ENCODE results near the gene INPP5K. TPM values are rescaled to one million over a fixed set of nuclear protein-coding genes. Genes with fewer than 3 reads are reported as not detected.
"Not testable (repeated sequence)": the region's sequence is repeated elsewhere in the genome, so short reads cannot be mapped to it uniquely, and the experiment has no call there.

Gene INPP5K
- total and polyA plus RNA-seq, 10 donors: 22.3 to 107 (median 51.4) TPM

GRCh38 chr17:1535737-1536136 is 19.3 kb upstream of the INPP5K start:
- WGBS, 5 donors: 87 to 96% (median 93%) methylated on average over 4 of the region's 4 CpGs
- intact Hi-C loops (cut with DNase I; ENCODE audit: low total_unique reads): no loop called here
- no peak for TF ChIP-seq POLR2AphosphoS5 (IDR thresholded peaks at IDR 0.05)
- TF ChIP-seq CTCF (IDR thresholded peaks at IDR 0.05 in 8 of 11, conservative IDR thresholded peaks at IDR 0.05 in 3 of 11): no peak
- no peak for TF ChIP-seq POLR2A (IDR thresholded peaks at IDR 0.05)
- Histone ChIP-seq H3K27me3 (replicated peaks in 1 of 7) (no peaks in the 10 kb centered on the region), H3K36me3 (peaks cover 0 to 100% (median 82%) of the 10 kb centered on the region in 6 donors), H3K27ac (no peak overlapping the region), H3K4me3 (no peak overlapping the region), H3K9me3 (no peaks in the 10 kb centered on the region), H3K4me1 (peaks cover 0 to 9% (median 0%) of the 10 kb centered on the region in 6 donors)
- no peak for DNase-seq

- H3K9me3 ChIP-seq: no peaks in the 10 kb centered on the region
- no peak for TF ChIP-seq POLR2A (IDR thresholded peaks at IDR 0.05)
- peak in 2 of 3 donors; percentile 29 to 49 for TF ChIP-seq POLR2AphosphoS5 (IDR thresholded peaks at IDR 0.05)
- no peak for TF ChIP-seq CTCF (IDR thresholded peaks at IDR 0.05 in 8 of 11, conservative IDR thresholded peaks at IDR 0.05 in 3 of 11)
- H3K36me3 ChIP-seq: peaks cover 0 to 100% (median 76%) of the 10 kb centered on the region in 6 donors
- H3K27me3 ChIP-seq (replicated peaks in 1 of 7): no peaks in the 10 kb centered on the region
- H3K4me3 ChIP-seq: no peak overlapping the region
- no peak for DNase-seq
- H3K4me1 ChIP-seq: peaks cover 0 to 9% (median 0%) of the 10 kb centered on the region in 6 donors
- peak overlapping the region in 3 of 8 donors; percentile 8 to 25 (median 15) for H3K27ac ChIP-seq
- intact Hi-C loops (cut with DNase I; ENCODE audit: low total_unique reads): no loop called here
- 86 to 91% (median 89%) methylated on average over 23 to 24 of the region's 24 CpGs for WGBS, 5 donors
Observed at GRCh38 chr17:1533661-1534325, 17.4 kb upstream of the INPP5K start.

GRCh38 chr17:1532836-1533602 is 16.6 kb upstream of the INPP5K start:
- WGBS, 5 donors: 74 to 83% (median 79%) methylated on average over 10 of the region's 10 CpGs
- Histone ChIP-seq H3K27ac (peak overlapping the region in 5 of 8 donors; percentile 8 to 25 (median 15)), H3K4me3 (no peak overlapping the region), H3K4me1 (peaks cover 0 to 9% (median 0%) of the 10 kb centered on the region in 6 donors), H3K36me3 (peaks cover 0 to 100% (median 70%) of the 10 kb centered on the region in 6 donors), H3K9me3 (no peaks in the 10 kb centered on the region), H3K27me3 (replicated peaks in 1 of 7) (no peaks in the 10 kb centered on the region)
- intact Hi-C loops (cut with DNase I; ENCODE audit: low total_unique reads): no loop called here
- no peak for DNase-seq
- TF ChIP-seq POLR2A (IDR thresholded peaks at IDR 0.05): no peak
- peak in 2 of 3 donors; percentile 18 to 30 for TF ChIP-seq POLR2AphosphoS5 (IDR thresholded peaks at IDR 0.05)
- TF ChIP-seq CTCF (IDR thresholded peaks at IDR 0.05 in 8 of 11, conservative IDR thresholded peaks at IDR 0.05 in 3 of 11): peak in 9 of 11 experiments; percentile 26 to 58 (median 39)

GRCh38 chr17:1529863-1530262 is 13.5 kb upstream of the INPP5K start:
- H3K4me1 ChIP-seq: peaks cover 0 to 9% (median 0%) of the 10 kb centered on the region in 6 donors
- WGBS, 5 donors: 41 to 49% (median 48%) methylated on average over 2 of the region's 2 CpGs
- DNase-seq: no peak
- H3K4me3 ChIP-seq: no peak overlapping the region
- H3K9me3 ChIP-seq: no peaks in the 10 kb centered on the region
- H3K36me3 ChIP-seq: peaks cover 0 to 100% (median 66%) of the 10 kb centered on the region in 6 donors
- no peak overlapping the region for H3K27ac ChIP-seq
- intact Hi-C loops (cut with DNase I; ENCODE audit: low total_unique reads): no loop called here
- H3K27me3 ChIP-seq (replicated peaks in 1 of 7): no peaks in the 10 kb centered on the region
- TF ChIP-seq CTCF (IDR thresholded peaks at IDR 0.05 in 8 of 11, conservative IDR thresholded peaks at IDR 0.05 in 3 of 11) (no peak), POLR2AphosphoS5 (IDR thresholded peaks at IDR 0.05) (no peak), POLR2A (IDR thresholded peaks at IDR 0.05) (no peak)

GRCh38 chr17:1526876-1527275 is 10.5 kb upstream of the INPP5K start:
- H3K4me3 ChIP-seq; DNase-seq; H3K27me3 ChIP-seq (replicated peaks in 1 of 7); H3K4me1 ChIP-seq; intact Hi-C loops (cut with DNase I; ENCODE audit: low total_unique reads); H3K9me3 ChIP-seq; H3K27ac ChIP-seq: not testable (repeated sequence)
- 65 to 73% (median 69%) methylated on average over 4 of the region's 4 CpGs for WGBS, 5 donors
- H3K36me3 ChIP-seq: peaks cover 0 to 98% (median 49%) of the 10 kb centered on the region in 6 donors
